SK-N-SH treated with all-trans-retinoic acid at 6 μM for 48 hours (cell line): ENCODE measurements around the gene AFF1.

Experiments
- ATAC-seq: fragments of 200-7000 bp; cut with Tn5 transposase; 3 replicates; pipeline ENCODE4 v1.9.1; 2020; ENCODE audit warnings: mild to moderate bottlenecking, moderate library complexity
- ARNTL ChIP-seq: fragments of 450-650 bp; formaldehyde crosslinking; IDR thresholded peaks from 2 replicates; pipeline ENCODE4 v1.5.0; 2020; ENCODE audit warnings: low read depth, mild to moderate bottlenecking, moderate library complexity, borderline replicate concordance
- BACH2 ChIP-seq: fragments of 250-450 bp; sonication (Bioruptor Pico); IDR thresholded peaks from 2 replicates; pipeline ENCODE4 v1.9.0; 2021; ENCODE audit warnings: mild to moderate bottlenecking, borderline replicate concordance
- CREB5 ChIP-seq: fragments of 250-450 bp; sonication (Bioruptor Pico); IDR thresholded peaks from 2 replicates; pipeline ENCODE4 v1.5.1; 2020; ENCODE audit warnings: low read depth, mild to moderate bottlenecking, moderate library complexity
- CSDC2 ChIP-seq: fragments of 250-450 bp; sonication (Bioruptor Pico); IDR thresholded peaks from 2 replicates; pipeline ENCODE4 v1.5.0; 2020; ENCODE audit warnings: mild to moderate bottlenecking, moderate library complexity
- CSRNP3 ChIP-seq: fragments of 250-450 bp; sonication (Bioruptor Pico); IDR thresholded peaks from 2 replicates; pipeline ENCODE4 v1.5.1; 2021; ENCODE audit warnings: mild to moderate bottlenecking, moderate library complexity
- ESRRG ChIP-seq: fragments of 250-450 bp; sonication (Bioruptor Pico); IDR thresholded peaks from 2 replicates; pipeline ENCODE4 v1.6.1; 2021; ENCODE audit warnings: mild to moderate bottlenecking
- GLIS3 ChIP-seq: fragments of 250-450 bp; sonication (Bioruptor Pico); IDR thresholded peaks from 2 replicates; pipeline ENCODE4 v1.5.0; 2020; ENCODE audit warnings: mild to moderate bottlenecking, moderate library complexity
- ISL1 ChIP-seq: fragments of 250-450 bp; sonication (Bioruptor Pico); IDR thresholded peaks from 2 replicates; pipeline ENCODE4 v2.1.2; 2022; ENCODE audit warnings: mild to moderate bottlenecking, moderate library complexity
- OSR1 ChIP-seq: fragments of 250-450 bp; sonication (Bioruptor Pico); IDR thresholded peaks from 2 replicates; pipeline ENCODE4 v1.8.0; 2022; ENCODE audit warnings: moderate library complexity, mild to moderate bottlenecking, inconsistent platforms
- PPARA ChIP-seq: fragments of 250-450 bp; sonication (Bioruptor Pico); IDR thresholded peaks from 2 replicates; pipeline ENCODE4 v1.5.0; 2020; ENCODE audit warnings: mild to moderate bottlenecking, borderline replicate concordance
- RARB ChIP-seq: fragments of 250-450 bp; sonication (Bioruptor Pico); IDR thresholded peaks from 2 replicates; pipeline ENCODE4 v1.8.0; 2021; ENCODE audit warnings: mild to moderate bottlenecking, moderate library complexity
- SNAI2 ChIP-seq: fragments of 250-450 bp; sonication (Bioruptor Pico); IDR thresholded peaks from 2 replicates; pipeline ENCODE4 v1.5.0; 2020; ENCODE audit warnings: mild to moderate bottlenecking, moderate library complexity
- TCF4 ChIP-seq: fragments of 250-450 bp; sonication (Bioruptor Pico); IDR thresholded peaks from 2 replicates; pipeline ENCODE4 v1.8.0; 2021; ENCODE audit warnings: mild to moderate bottlenecking, moderate library complexity, borderline replicate concordance
- TOX ChIP-seq: fragments of 250-450 bp; sonication (Bioruptor Pico); IDR thresholded peaks from 2 replicates; pipeline ENCODE4 v1.8.0; 2021; ENCODE audit warnings: mild to moderate bottlenecking, moderate library complexity, borderline replicate concordance
- ZC3H10 ChIP-seq: fragments of 250-450 bp; sonication (Bioruptor Pico); IDR thresholded peaks from 2 replicates; pipeline ENCODE4 v1.5.1; 2021; ENCODE audit warnings: mild to moderate bottlenecking, moderate library complexity
- ZFP3 ChIP-seq: fragments of 250-450 bp; sonication (Bioruptor Pico); IDR thresholded peaks from 2 replicates; pipeline ENCODE4 v1.5.0; 2020; ENCODE audit warnings: mild to moderate bottlenecking, moderate library complexity
- ZFP30 ChIP-seq: fragments of 450-650 bp; formaldehyde crosslinking; IDR thresholded peaks from 2 replicates; pipeline ENCODE4 v1.5.0; 2022; ENCODE audit warnings: mild to moderate bottlenecking, moderate library complexity
- ZNF565 ChIP-seq: fragments of 450-650 bp; formaldehyde crosslinking; conservative IDR thresholded peaks from 2 replicates; pipeline ENCODE4 v1.5.0; 2020; ENCODE audit warnings: low read depth, mild to moderate bottlenecking, moderate library complexity
- ZNF70 ChIP-seq: fragments of 450-650 bp; formaldehyde crosslinking; IDR thresholded peaks from 2 replicates; pipeline ENCODE4 v1.5.0; 2020; ENCODE audit warnings: mild to moderate bottlenecking, moderate library complexity
- ZNF8 ChIP-seq: fragments of 450-650 bp; formaldehyde crosslinking; IDR thresholded peaks from 2 replicates; pipeline ENCODE4 v1.5.0; 2020; ENCODE audit warnings: mild to moderate bottlenecking, moderate library complexity
- TF ChIP-seq, protein P1 (sequence below): fragments of 250-450 bp; sonication (Bioruptor Pico); IDR thresholded peaks from 2 replicates; pipeline ENCODE4 v1.8.0; 2020; ENCODE audit warnings: mild to moderate bottlenecking, moderate library complexity, borderline replicate concordance

The AFF1 gene

GRCh38 chr4:86921608-86922252 is 13.1 kb upstream of the AFF1 start:
- ATAC-seq = no peak
- no peak for TF ChIP-seq TOX (CRISPR knock-in tag)
- TF ChIP-seq ZNF70 (CRISPR knock-in tag) = no peak
- no peak for TF ChIP-seq ZFP3 (CRISPR knock-in tag)
- TF ChIP-seq BACH2 (CRISPR knock-in tag) = no peak
- no peak for TF ChIP-seq RARB (CRISPR knock-in tag)
- TF ChIP-seq CREB5 = no peak
- TF ChIP-seq PPARA = no peak
- TF ChIP-seq, protein P1, sequence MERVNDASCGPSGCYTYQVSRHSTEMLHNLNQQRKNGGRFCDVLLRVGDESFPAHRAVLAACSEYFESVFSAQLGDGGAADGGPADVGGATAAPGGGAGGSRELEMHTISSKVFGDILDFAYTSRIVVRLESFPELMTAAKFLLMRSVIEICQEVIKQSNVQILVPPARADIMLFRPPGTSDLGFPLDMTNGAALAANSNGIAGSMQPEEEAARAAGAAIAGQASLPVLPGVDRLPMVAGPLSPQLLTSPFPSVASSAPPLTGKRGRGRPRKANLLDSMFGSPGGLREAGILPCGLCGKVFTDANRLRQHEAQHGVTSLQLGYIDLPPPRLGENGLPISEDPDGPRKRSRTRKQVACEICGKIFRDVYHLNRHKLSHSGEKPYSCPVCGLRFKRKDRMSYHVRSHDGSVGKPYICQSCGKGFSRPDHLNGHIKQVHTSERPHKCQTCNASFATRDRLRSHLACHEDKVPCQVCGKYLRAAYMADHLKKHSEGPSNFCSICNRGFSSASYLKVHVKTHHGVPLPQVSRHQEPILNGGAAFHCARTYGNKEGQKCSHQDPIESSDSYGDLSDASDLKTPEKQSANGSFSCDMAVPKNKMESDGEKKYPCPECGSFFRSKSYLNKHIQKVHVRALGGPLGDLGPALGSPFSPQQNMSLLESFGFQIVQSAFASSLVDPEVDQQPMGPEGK = no peak
- no peak for TF ChIP-seq ZFP30 (CRISPR knock-in tag)
- no peak for TF ChIP-seq TCF4 (CRISPR knock-in tag)
- no peak for TF ChIP-seq CSRNP3 (CRISPR knock-in tag)
- TF ChIP-seq ISL1 = no peak
- TF ChIP-seq ZC3H10 (CRISPR knock-in tag) = no peak
- no peak for TF ChIP-seq ZNF565 (CRISPR knock-in tag)
- no peak for TF ChIP-seq SNAI2 (CRISPR knock-in tag)
- TF ChIP-seq, all 23 proteins: peak for 0

DNA sequence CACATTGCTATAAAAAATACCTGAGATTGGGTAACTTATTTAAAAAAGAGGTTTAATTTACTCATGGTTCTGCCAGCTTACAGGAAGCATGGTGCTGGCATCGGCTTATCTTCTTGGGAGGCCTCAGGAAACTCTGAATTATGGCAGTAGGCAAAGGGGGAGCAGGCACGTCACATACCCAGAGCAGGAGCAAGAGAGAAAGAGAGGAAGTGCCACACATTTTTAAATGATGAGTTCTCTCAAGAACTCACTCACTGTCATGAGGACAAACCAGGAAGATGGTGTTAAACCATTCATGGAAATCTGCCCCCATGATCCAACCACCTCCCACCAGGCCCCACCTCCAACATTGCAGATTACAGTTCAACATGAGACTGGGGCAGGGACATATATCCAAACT is 10.0 kb upstream of the AFF1 start:
- TF ChIP-seq RARB (CRISPR knock-in tag) (no peak), CSRNP3 (CRISPR knock-in tag) (no peak), PPARA (no peak), ZNF70 (CRISPR knock-in tag) (no peak), SNAI2 (CRISPR knock-in tag) (no peak), ZNF8 (CRISPR knock-in tag) (no peak), ZC3H10 (CRISPR knock-in tag) (no peak), OSR1 (CRISPR knock-in tag) (no peak), CREB5 (no peak), ISL1 (no peak), ZFP30 (CRISPR knock-in tag) (no peak), ZNF565 (CRISPR knock-in tag) (no peak), BACH2 (CRISPR knock-in tag) (no peak), TCF4 (CRISPR knock-in tag) (no peak), ARNTL (CRISPR knock-in tag) (no peak), ZFP3 (CRISPR knock-in tag) (no peak), TOX (CRISPR knock-in tag) (no peak), ESRRG (CRISPR knock-in tag) (no peak), GLIS3 (CRISPR knock-in tag) (no peak)

GRCh38 chr4:86926435-86927086 is 8.2 kb upstream of the AFF1 start:
- ATAC-seq = no peak
- TF ChIP-seq ISL1 (no peak), TCF4 (CRISPR knock-in tag) (no peak), CREB5 (no peak), ZFP3 (CRISPR knock-in tag) (no peak), BACH2 (CRISPR knock-in tag) (no peak), OSR1 (CRISPR knock-in tag) (no peak), ZNF70 (CRISPR knock-in tag) (no peak), CSRNP3 (CRISPR knock-in tag) (no peak), ESRRG (CRISPR knock-in tag) (no peak), CSDC2 (CRISPR knock-in tag) (no peak), ARNTL (CRISPR knock-in tag) (no peak)
- TF ChIP-seq, protein P1 = no peak

More for the DNA sequence above, 10.0 kb upstream of the AFF1 start:
- ATAC-seq = peak; percentile 41; the same call in 2 of the 3 replicates
